ENCODE measurements around the gene FAM47B. TPM values are rescaled to one million over a fixed set of nuclear protein-coding genes. Genes with fewer than 3 reads are reported as not detected.

Gene FAM47B
- total RNA-seq, 1 experiment from 2014 or later, result not detected

DNA sequence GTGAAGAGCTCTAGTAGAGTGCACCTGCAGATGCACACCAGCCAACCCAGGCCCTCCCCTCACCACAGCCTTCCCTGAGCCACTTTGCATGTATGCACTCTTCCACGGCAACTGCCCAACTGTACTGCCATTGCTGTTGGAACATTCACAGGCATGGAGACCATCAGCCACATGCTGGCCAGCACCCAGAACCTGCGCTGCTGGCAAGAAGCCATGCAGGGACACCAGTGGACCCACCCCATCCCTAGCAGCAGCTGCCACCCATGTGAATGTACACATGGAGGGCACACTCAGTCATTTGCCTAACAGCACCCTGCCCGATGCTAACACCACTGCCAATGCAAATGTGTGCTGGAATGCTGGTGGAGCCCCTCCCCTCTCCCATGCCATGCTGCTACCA, 35.6 kb downstream of the FAM47B start (continued):
- TF ChIP-seq, protein P1, sequence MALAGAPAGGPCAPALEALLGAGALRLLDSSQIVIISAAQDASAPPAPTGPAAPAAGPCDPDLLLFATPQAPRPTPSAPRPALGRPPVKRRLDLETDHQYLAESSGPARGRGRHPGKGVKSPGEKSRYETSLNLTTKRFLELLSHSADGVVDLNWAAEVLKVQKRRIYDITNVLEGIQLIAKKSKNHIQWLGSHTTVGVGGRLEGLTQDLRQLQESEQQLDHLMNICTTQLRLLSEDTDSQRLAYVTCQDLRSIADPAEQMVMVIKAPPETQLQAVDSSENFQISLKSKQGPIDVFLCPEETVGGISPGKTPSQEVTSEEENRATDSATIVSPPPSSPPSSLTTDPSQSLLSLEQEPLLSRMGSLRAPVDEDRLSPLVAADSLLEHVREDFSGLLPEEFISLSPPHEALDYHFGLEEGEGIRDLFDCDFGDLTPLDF (CRISPR knock-in tag; IDR thresholded peaks at IDR 0.05), result no peak
- no peak for TF ChIP-seq IRF2 (CRISPR knock-in tag; IDR thresholded peaks at IDR 0.05; ENCODE audit: borderline replicate concordance, low read depth)

DNA sequence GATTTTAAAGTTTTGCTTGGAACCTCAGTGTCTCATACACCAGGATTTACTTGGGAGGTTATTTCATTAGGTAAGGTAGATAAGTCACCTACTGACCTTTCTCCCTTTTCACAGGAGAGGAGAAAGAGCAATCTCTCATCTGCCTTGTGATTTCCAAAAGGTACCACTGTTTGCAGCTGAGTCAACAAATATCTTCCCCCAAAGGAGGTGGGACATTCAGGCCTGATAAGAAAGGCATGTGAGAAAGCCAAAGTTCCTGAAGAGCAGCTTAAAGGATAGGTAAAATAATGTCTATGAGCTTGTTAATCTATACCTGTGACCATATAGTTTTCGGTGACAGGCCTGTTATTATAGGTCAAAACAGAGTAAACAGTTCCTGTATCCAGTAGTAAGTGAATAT, 45.0 kb downstream of the FAM47B start:
- Mint-ChIP-seq H3K36me3 (no peaks in the 10 kb centered on the region), H3K9me3 (no peaks in the 10 kb centered on the region), H3K27ac (no peak overlapping the region), H3K4me1 (no peaks in the 10 kb centered on the region), H3K27me3 (ENCODE audit: low read depth) (peaks cover 38% of the 10 kb centered on the region), H3K4me3 (no peak overlapping the region)
- ATAC-seq (no peak), DNase-seq (ENCODE audit: low spot score) (no peak)
- ChIA-PET POLR2A (no interaction called here), CTCF (no interaction called here)
- no peak for TF ChIP-seq ZNF219 (CRISPR knock-in tag; IDR thresholded peaks at IDR 0.05; ENCODE audit: borderline replicate concordance)
- no peak for TF ChIP-seq GTF2I (CRISPR knock-in tag; conservative IDR thresholded peaks at IDR 0.05)
- no peak for TF ChIP-seq MYBL2 (CRISPR knock-in tag; IDR thresholded peaks at IDR 0.05)
- no peak for TF ChIP-seq TEAD4 (CRISPR knock-in tag; IDR thresholded peaks at IDR 0.05)
- no peak for TF ChIP-seq JUN (CRISPR knock-in tag; IDR thresholded peaks at IDR 0.05)
- TF ChIP-seq SMAD4 (CRISPR knock-in tag; IDR thresholded peaks at IDR 0.05), result no peak
- no peak for TF ChIP-seq NFATC4 (CRISPR knock-in tag; IDR thresholded peaks at IDR 0.05)
- no peak for TF ChIP-seq SOX15 (CRISPR knock-in tag; IDR thresholded peaks at IDR 0.05)
- TF ChIP-seq, protein P2, sequence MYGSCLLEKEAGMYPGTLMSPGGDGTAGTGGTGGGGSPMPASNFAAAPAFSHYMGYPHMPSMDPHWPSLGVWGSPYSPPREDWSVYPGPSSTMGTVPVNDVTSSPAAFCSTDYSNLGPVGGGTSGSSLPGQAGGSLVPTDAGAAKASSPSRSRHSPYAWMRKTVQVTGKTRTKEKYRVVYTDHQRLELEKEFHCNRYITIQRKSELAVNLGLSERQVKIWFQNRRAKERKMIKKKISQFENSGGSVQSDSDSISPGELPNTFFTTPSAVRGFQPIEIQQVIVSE (CRISPR knock-in tag; IDR thresholded peaks at IDR 0.05; ENCODE audit: borderline replicate concordance), result no peak
- TF ChIP-seq GRHL2 (CRISPR knock-in tag; IDR thresholded peaks at IDR 0.05; ENCODE audit: insufficient replicate concordance, severe bottlenecking), result no peak
- TF ChIP-seq ZNF263 (CRISPR knock-in tag; IDR thresholded peaks at IDR 0.05; ENCODE audit: low read depth), result no peak
- TF ChIP-seq, protein P3, sequence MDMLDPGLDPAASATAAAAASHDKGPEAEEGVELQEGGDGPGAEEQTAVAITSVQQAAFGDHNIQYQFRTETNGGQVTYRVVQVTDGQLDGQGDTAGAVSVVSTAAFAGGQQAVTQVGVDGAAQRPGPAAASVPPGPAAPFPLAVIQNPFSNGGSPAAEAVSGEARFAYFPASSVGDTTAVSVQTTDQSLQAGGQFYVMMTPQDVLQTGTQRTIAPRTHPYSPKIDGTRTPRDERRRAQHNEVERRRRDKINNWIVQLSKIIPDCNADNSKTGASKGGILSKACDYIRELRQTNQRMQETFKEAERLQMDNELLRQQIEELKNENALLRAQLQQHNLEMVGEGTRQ (CRISPR knock-in tag; IDR thresholded peaks at IDR 0.05), result no peak
- TF ChIP-seq ZNF232 (CRISPR knock-in tag; IDR thresholded peaks at IDR 0.05), result no peak
- no peak for TF ChIP-seq EMX1 (CRISPR knock-in tag; IDR thresholded peaks at IDR 0.05)
- TF ChIP-seq, protein P4, sequence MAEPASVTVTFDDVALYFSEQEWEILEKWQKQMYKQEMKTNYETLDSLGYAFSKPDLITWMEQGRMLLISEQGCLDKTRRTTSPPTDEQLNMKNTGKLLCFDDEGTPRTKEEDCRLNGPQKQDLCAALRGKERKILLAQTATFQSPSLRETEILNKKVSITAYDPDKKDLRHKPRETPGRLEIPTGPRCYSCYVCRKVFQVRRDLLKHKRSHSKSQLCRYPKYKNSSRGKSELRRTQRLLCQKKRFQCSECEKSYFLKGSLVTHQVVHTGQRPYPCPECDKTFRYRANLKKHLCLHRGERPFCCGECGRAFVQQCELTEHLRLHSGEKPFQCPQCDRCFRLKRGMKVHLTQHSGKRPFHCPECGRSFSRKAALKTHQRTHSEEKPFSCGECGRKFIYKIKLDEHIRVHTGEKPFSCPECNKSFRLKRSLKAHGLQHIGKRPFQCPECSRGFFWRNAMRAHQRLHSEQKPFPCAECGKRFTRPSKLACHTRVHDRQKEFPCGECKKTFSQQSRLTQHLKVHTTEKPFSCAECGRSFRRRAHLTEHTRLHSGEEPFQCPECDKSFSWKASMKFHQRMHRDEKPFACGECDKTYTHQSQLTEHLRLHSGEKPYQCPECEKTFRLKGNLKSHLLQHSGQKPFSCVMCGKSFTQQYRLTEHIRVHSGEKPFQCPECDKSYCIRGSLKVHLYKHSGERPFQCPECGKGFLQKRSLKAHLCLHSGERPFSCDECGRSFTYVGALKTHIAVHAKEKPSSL (CRISPR knock-in tag; conservative IDR thresholded peaks at IDR 0.05), result no peak

Data from WTC11 (cell line).